GM12878 (cell line): ENCODE results near the gene ZBTB22. TPM values are rescaled to one million over a fixed set of nuclear protein-coding genes. Genes with fewer than 3 reads are reported as not detected.

ENCODE experiments used
- ATAC-seq: fragments of 200-7000 bp; cut with Tn5 transposase; 3 replicates; pipeline ENCODE4 v1.9.1; 2020; ENCODE audit warnings: mild to moderate bottlenecking, moderate library complexity
- BruUV-seq: library from RNA; stranded (reverse); fragments of 400-500 nt; replicated peaks from 2 replicates; lab custom pipeline; 2021; lab: Mats Ljungman, UMichigan
- CTCF ChIA-PET: fragments of 300-600 bp; sonication (Branson Sonifier 250); formaldehyde crosslinking; extraction: SDS; loops from one replicate; lab custom pipeline; 2021; ENCODE audit warnings: inconsistent platforms; lab: Yijun Ruan, JAX
- POLR2A ChIA-PET: fragments of 350-600 bp; formaldehyde crosslinking; extraction: SDS; loops from one replicate; lab custom pipeline; 2021; ENCODE audit warnings: inconsistent platforms; lab: Charles Lee
- RAD21 ChIA-PET: fragments of 300-600 bp; sonication (Branson Sonifier 250); formaldehyde crosslinking; loops from one replicate; lab custom pipeline; 2023; ENCODE audit warnings: antibody characterized with exemption; ENCODE audit not compliant: unreplicated experiment; lab: Charles Lee
- SMC1A ChIA-PET: fragments of 300-600 bp; sonication (Branson Sonifier 250); formaldehyde crosslinking; loops from one replicate; lab custom pipeline; 2023; ENCODE audit not compliant: unreplicated experiment, uncharacterized antibody; lab: Charles Lee
- DNase-seq: peaks from one replicate; pipeline ENCODE4 v3.0.0-alpha.2; 2011; ENCODE audit warnings: low read depth, low spot score
- FAIRE-seq: peaks from 3 replicates; lab custom pipeline; 2011; peaks lifted over from hg19 to GRCh38; lab: Jason Lieb, UNC
- H2AFZ ChIP-seq: 2 replicates; pipeline ENCODE4 v1.6.0; 2011; ENCODE audit warnings: low read depth, low read length, control low read depth; ENCODE audit not compliant: control insufficient read depth
- H3K27ac ChIP-seq: 2 replicates; pipeline ENCODE4 v1.5.1; 2011; ENCODE audit warnings: control low read depth; ENCODE audit not compliant: control insufficient read depth, insufficient read depth
- H3K27me3 ChIP-seq, 2 experiments: replicated peaks in 1 of 2; 2 replicates each; pipeline versions ENCODE4 v1.6.0 to v1.6.1; 2011; ENCODE audit warnings: low read length in 1 of 2; ENCODE audit not compliant: control insufficient read depth in 2 of 2, insufficient read depth in 2 of 2
- H3K36me3 ChIP-seq, 2 experiments: 2 replicates each; pipeline ENCODE4 v1.5.1; 2011; ENCODE audit warnings: low read length in 1 of 2; ENCODE audit not compliant: control insufficient read depth in 2 of 2, insufficient read depth in 2 of 2
- H3K4me1 ChIP-seq: 2 replicates; pipeline ENCODE4 v1.6.1; 2011; ENCODE audit warnings: mild to moderate bottlenecking, low read length, moderate library complexity, mixed read lengths; ENCODE audit not compliant: control insufficient read depth, insufficient read depth
- H3K4me2 ChIP-seq: 2 replicates; pipeline ENCODE4 v1.6.0; 2011; ENCODE audit warnings: control low read depth; ENCODE audit not compliant: control insufficient read depth, insufficient read depth
- H3K4me3 ChIP-seq: fragments of 200-600 bp; sonication (generic); 2 replicates; pipeline ENCODE4 v1.5.1; 2016
- H3K79me2 ChIP-seq: 2 replicates; pipeline ENCODE4 v1.6.0; 2011; ENCODE audit warnings: low read length; ENCODE audit not compliant: control insufficient read depth, insufficient read depth
- H3K9ac ChIP-seq: 2 replicates; pipeline ENCODE4 v1.8.0; 2011; ENCODE audit warnings: low read length, control low read depth, mixed read lengths; ENCODE audit not compliant: control insufficient read depth, insufficient read depth
- H3K9me3 ChIP-seq: replicated peaks from 3 replicates; pipeline ENCODE4 v1.5.1; 2011; ENCODE audit warnings: mild to moderate bottlenecking, low read length; ENCODE audit not compliant: control insufficient read depth, insufficient read depth
- H4K20me1 ChIP-seq: 2 replicates; pipeline ENCODE4 v1.6.0; 2011; ENCODE audit not compliant: control insufficient read depth, insufficient read depth
- FOXM1 ChIP-seq: IDR thresholded peaks from 2 replicates; pipeline ENCODE4 v1.6.1; 2012; ENCODE audit warnings: low read depth, mild to moderate bottlenecking, inconsistent platforms, low read length, moderate library complexity
- ZNF687 ChIP-seq: fragments of 450-650 bp; IDR thresholded peaks from 2 replicates; pipeline ENCODE4 v1.6.1; 2017; ENCODE audit warnings: mild to moderate bottlenecking, moderate library complexity
- WGBS: methylation state at CpG from one replicate; pipeline ENCODE4 v1.1.6; 2016; ENCODE audit warnings: low lambda C conversion rate; ENCODE audit not compliant: insufficient replicate concordance, insufficient coverage; ENCODE audit errors: missing lambda C conversion rate; 5-methylcytosine and 5-hydroxymethylcytosine counted together
- in situ Hi-C: fragments of 300-500 bp; cut with MboI; formaldehyde crosslinking; loops from 9 replicates; pipeline ENCODE4 v1.14.3; 2018; ENCODE audit warnings: mixed read lengths
- intact Hi-C: fragments of 100-400 bp; cut with micrococcal nuclease; formaldehyde crosslinking; loops from one replicate; pipeline ENCODE4 v1.14.2; 2022; ENCODE audit not compliant: unreplicated experiment
- polyA plus RNA-seq, 11 experiments: library from polyadenylated mRNA; depleted of rRNA in 4 of 11; unstranded in 6 of 11; stranded (reverse) in 5 of 11; fragments of >200 nt; fragmentation: Nextera tagmentation in 4 of 11; fragmentation: Illumina TruSeq in 1 of 11; extraction: Ambion mirVana in 4 of 11; extraction: Trizol in 1 of 11; gene quantifications; 1 replicate in 1 of 11; 2 replicates in 10 of 11; pipeline versions ENCODE4 v1.2.1 to v1.2.3, GENCODE V29; 2011 to 2016; ENCODE audit warnings: inconsistent platforms in 2 of 11, missing spikeins in 2 of 11, low read depth in 1 of 11
- total RNA-seq, 4 experiments: library from RNA; depleted of rRNA in 3 of 4; stranded (reverse); fragments of >200 nt in 3 of 4; fragmentation: Illumina TruSeq in 1 of 4; extraction: Trizol in 1 of 4; gene quantifications; 2 replicates each; pipeline versions ENCODE4 v1.2.1 to v1.2.3, GENCODE V29; 2013 to 2021

Gene ZBTB22
- total and polyA plus RNA-seq, 10 of the 15 experiments (the other 5 are each of a cell fraction or from before 2014, with no cell fraction given), result 0.11 to 9.9 (median 4.8) TPM

- TSS peak; percentile 85 for BruUV-seq
- Histone ChIP-seq H3K36me3 (peaks cover 2 to 36% of the 10 kb centered on the region in 2 experiments; a peak in 3 of 4 replicates), H3K9ac (peak overlapping the region; percentile 73), H3K9me3 (no peaks in the 10 kb centered on the region), H3K79me2 (peaks cover 31% of the 10 kb centered on the region), H3K27me3 (no peaks in the 10 kb centered on the region), H3K4me1 (no peaks in the 10 kb centered on the region), H3K4me2 (peak overlapping the region; percentile 46), H4K20me1 (no peaks in the 10 kb centered on the region), H2AFZ (peak overlapping the region; percentile 98), H3K27ac (no peak overlapping the region), H3K4me3 (peak overlapping the region; percentile 78)
- ChIA-PET SMC1A (interaction anchor here (1.3 to 4.4 kb wide), 7 partner anchors 9 to 30 kb away, joined by 3 to 25 read pairs (median 5); partner anchors contain the start of genes B3GALT4, RPS18, VPS52 and ZBTB22), CTCF (interaction anchor here (1.2 to 5.0 kb wide), 3 partner anchors 11 to 56 kb away, joined by 4 to 28 read pairs (median 8); partner anchors contain the start of genes B3GALT4 and RGL2), RAD21 (interaction anchor here (1.2 to 2.6 kb wide), 9 partner anchors 10 to 142 kb away, joined by 4 to 12 read pairs (median 8); partner anchors contain the start of genes B3GALT4, RPS18, VPS52 and ZBTB22), POLR2A (interaction anchor here (0.8 to 3.5 kb wide), 11 partner anchors 10 to 129 kb away, joined by 3 to 60 read pairs (median 8); partner anchors contain the start of genes B3GALT4, CUTA, RGL2 and RPS18)
- 2% methylated on average over 21 of the region's 21 CpGs for WGBS
- ATAC-seq, result peak; percentile 2; the same call in 2 of the 3 replicates
- TF ChIP-seq FOXM1, result no peak
- no peak for TF ChIP-seq ZNF687
- FAIRE-seq, result no peak
- intact Hi-C loops (no loop called here), in situ Hi-C loops (no loop called here)
- no peak for DNase-seq
Measured at GRCh38 chr6:33288141-33288920, 29.2 kb downstream of the ZBTB22 start.
